HepG2 (cell line): ENCODE measurements around the gene TRMT1. TPM values are rescaled to one million over a fixed set of nuclear protein-coding genes. Genes with fewer than 3 reads are reported as not detected.

Source experiments
- BRCA1 ChIP-seq: sonication (generic); formaldehyde crosslinking; IDR thresholded peaks from 2 replicates; pipeline ENCODE4 v1.4.0; 2020; ENCODE audit warnings: missing genetic modification reagents
- HNF4G ChIP-seq, 2 experiments: sonication (generic) in 1 of 2; formaldehyde crosslinking in 1 of 2; IDR thresholded peaks; 2 replicates each; pipeline versions ENCODE4 v1.4.0 to v1.6.1; 2011 to 2020; ENCODE audit warnings: borderline replicate concordance in 2 of 2, low read depth in 2 of 2, mild to moderate bottlenecking in 2 of 2, low read length in 1 of 2, missing genetic modification reagents in 1 of 2, moderate library complexity in 1 of 2
- NFIC ChIP-seq: IDR thresholded peaks from 2 replicates; pipeline ENCODE4 v1.6.1; 2012; ENCODE audit warnings: mild to moderate bottlenecking, low read length, inconsistent platforms
- ZFP37 ChIP-seq: sonication (generic); formaldehyde crosslinking; IDR thresholded peaks from 2 replicates; pipeline ENCODE4 v1.4.0; 2020; ENCODE audit warnings: missing genetic modification reagents, borderline replicate concordance
- ZMYM4 ChIP-seq: sonication (generic); formaldehyde crosslinking; IDR thresholded peaks from 2 replicates; pipeline ENCODE4 v1.8.1; 2023; ENCODE audit warnings: mild to moderate bottlenecking, missing genetic modification reagents
- ZNF124 ChIP-seq: sonication (generic); formaldehyde crosslinking; IDR thresholded peaks from 2 replicates; pipeline ENCODE4 v1.4.0; 2020; ENCODE audit warnings: missing genetic modification reagents
- ZNF501 ChIP-seq: sonication (generic); formaldehyde crosslinking; IDR thresholded peaks from 2 replicates; pipeline ENCODE4 v1.5.1; 2020; ENCODE audit warnings: mild to moderate bottlenecking, moderate library complexity, missing genetic modification reagents
- polyA plus RNA-seq, 8 experiments: library from polyadenylated mRNA; depleted of rRNA in 3 of 8; stranded (reverse) in 7 of 8; unstranded in 1 of 8; fragments of >200 nt; fragmentation: Illumina TruSeq in 4 of 8; extraction: Trizol in 4 of 8; gene quantifications; 2 replicates each; pipeline versions ENCODE4 v1.2.1 to v1.2.3, GENCODE V29; 2011 to 2016; ENCODE audit warnings: low read depth in 4 of 8, missing spikeins in 1 of 8, mixed read lengths in 1 of 8; ENCODE audit not compliant: insufficient read depth in 1 of 8
- total RNA-seq, 5 experiments: library from RNA; depleted of rRNA; stranded (reverse); fragments of >200 nt; fragmentation: Illumina TruSeq; extraction: Trizol; gene quantifications; 2 replicates each; pipeline ENCODE4 v1.2.3, GENCODE V29; 2016; ENCODE audit warnings: low read depth in 1 of 5
- TF ChIP-seq, protein P1 (sequence below): sonication (generic); formaldehyde crosslinking; IDR thresholded peaks from 2 replicates; pipeline ENCODE4 v1.8.1; 2022; ENCODE audit warnings: low read depth, mild to moderate bottlenecking, missing genetic modification reagents
- TF ChIP-seq, protein P2 (sequence below): sonication (generic); formaldehyde crosslinking; conservative IDR thresholded peaks from 2 replicates; pipeline ENCODE4 v1.8.0; 2022; ENCODE audit warnings: mild to moderate bottlenecking, moderate library complexity, missing genetic modification reagents
- TF ChIP-seq, protein P3 (sequence below): IDR thresholded peaks from 2 replicates; pipeline ENCODE4 v1.6.1; 2016; ENCODE audit warnings: low read depth, missing genetic modification reagents, missing compliant biosample characterization
- TF ChIP-seq, protein P4 (sequence below): IDR thresholded peaks from 2 replicates; pipeline ENCODE4 v1.6.1; 2016; ENCODE audit warnings: control low read depth
- TF ChIP-seq, protein P5 (sequence below), 2 experiments: fragments of 450-650 bp in 1 of 2; sonication (generic) in 1 of 2; formaldehyde crosslinking; IDR thresholded peaks; 2 replicates each; pipeline versions ENCODE4 v1.5.0 to v1.8.0; 2020 to 2022; ENCODE audit warnings: mild to moderate bottlenecking in 1 of 2, missing genetic modification reagents in 1 of 2
- TF ChIP-seq, protein P6 (sequence below): sonication (generic); formaldehyde crosslinking; IDR thresholded peaks from 2 replicates; pipeline ENCODE4 v1.8.0; 2022; ENCODE audit warnings: low read depth, missing genetic modification reagents

Gene TRMT1
- total and polyA plus RNA-seq, 2 of the 13 experiments (the other 11 are each of a cell fraction or from before 2014, with no cell fraction given) = 35.5 to 44.1 TPM

DNA sequence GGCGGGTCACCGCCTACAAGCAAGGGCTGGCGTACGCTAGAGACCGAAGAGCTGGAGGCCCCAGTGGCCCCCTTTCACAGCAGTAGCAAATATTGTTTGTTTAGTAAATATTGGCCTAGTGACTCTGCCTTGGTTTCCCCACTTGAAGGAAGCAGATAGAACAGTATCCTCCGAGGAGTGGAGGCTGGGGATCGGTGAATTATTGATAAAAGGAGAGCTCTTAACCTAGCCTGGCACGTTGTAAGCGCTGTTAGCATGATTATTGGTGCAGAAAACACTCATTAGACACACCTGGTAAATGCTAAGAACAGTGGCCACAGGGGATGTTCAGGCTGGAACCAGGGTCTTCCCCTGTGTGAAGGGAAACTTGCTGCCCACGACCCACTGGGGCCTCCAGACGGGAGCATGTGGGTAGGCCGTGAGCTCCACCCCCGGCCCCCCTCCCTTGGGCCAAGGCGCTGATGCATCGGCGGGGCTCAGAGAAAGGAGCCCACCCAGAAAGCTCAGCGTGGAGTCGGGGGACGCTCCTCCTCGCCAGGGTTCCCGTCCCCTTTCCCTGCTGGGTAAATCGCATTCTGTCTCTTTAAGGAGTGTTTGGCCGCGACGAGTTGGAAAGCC is 35.9 kb upstream of the TRMT1 start (continued):
- TF ChIP-seq, protein P1, sequence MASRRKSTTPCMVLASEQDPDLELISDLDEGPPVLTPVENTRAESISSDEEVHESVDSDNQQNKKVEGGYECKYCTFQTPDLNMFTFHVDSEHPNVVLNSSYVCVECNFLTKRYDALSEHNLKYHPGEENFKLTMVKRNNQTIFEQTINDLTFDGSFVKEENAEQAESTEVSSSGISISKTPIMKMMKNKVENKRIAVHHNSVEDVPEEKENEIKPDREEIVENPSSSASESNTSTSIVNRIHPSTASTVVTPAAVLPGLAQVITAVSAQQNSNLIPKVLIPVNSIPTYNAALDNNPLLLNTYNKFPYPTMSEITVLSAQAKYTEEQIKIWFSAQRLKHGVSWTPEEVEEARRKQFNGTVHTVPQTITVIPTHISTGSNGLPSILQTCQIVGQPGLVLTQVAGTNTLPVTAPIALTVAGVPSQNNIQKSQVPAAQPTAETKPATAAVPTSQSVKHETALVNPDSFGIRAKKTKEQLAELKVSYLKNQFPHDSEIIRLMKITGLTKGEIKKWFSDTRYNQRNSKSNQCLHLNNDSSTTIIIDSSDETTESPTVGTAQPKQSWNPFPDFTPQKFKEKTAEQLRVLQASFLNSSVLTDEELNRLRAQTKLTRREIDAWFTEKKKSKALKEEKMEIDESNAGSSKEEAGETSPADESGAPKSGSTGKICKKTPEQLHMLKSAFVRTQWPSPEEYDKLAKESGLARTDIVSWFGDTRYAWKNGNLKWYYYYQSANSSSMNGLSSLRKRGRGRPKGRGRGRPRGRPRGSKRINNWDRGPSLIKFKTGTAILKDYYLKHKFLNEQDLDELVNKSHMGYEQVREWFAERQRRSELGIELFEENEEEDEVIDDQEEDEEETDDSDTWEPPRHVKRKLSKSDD (CRISPR knock-in tag) = peak; percentile 35; the same call in 1 of the 2 replicates
- TF ChIP-seq, protein P2, sequence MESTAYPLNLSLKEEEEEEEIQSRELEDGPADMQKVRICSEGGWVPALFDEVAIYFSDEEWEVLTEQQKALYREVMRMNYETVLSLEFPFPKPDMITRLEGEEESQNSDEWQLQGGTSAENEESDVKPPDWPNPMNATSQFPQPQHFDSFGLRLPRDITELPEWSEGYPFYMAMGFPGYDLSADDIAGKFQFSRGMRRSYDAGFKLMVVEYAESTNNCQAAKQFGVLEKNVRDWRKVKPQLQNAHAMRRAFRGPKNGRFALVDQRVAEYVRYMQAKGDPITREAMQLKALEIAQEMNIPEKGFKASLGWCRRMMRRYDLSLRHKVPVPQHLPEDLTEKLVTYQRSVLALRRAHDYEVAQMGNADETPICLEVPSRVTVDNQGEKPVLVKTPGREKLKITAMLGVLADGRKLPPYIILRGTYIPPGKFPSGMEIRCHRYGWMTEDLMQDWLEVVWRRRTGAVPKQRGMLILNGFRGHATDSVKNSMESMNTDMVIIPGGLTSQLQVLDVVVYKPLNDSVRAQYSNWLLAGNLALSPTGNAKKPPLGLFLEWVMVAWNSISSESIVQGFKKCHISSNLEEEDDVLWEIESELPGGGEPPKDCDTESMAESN (CRISPR knock-in tag) = no peak
- TF ChIP-seq ZMYM4 (CRISPR knock-in tag) (0 out of 2 replicates have a peak, but pooled peaks have one; percentile 13), ZFP37 (CRISPR knock-in tag) (no peak), BRCA1 (CRISPR knock-in tag) (no peak), HNF4G (IDR thresholded peaks at IDR 0.05; ENCODE audit: borderline replicate concordance, low read depth, low read length) (no peak), HNF4G (CRISPR knock-in tag; IDR thresholded peaks at IDR 0.05; ENCODE audit: borderline replicate concordance, low read depth) (no peak), ZNF124 (CRISPR knock-in tag) (no peak), NFIC (no peak), ZNF501 (CRISPR knock-in tag) (0 out of 2 replicates have a peak, but pooled peaks have one; percentile 49)
- TF ChIP-seq, protein P3, sequence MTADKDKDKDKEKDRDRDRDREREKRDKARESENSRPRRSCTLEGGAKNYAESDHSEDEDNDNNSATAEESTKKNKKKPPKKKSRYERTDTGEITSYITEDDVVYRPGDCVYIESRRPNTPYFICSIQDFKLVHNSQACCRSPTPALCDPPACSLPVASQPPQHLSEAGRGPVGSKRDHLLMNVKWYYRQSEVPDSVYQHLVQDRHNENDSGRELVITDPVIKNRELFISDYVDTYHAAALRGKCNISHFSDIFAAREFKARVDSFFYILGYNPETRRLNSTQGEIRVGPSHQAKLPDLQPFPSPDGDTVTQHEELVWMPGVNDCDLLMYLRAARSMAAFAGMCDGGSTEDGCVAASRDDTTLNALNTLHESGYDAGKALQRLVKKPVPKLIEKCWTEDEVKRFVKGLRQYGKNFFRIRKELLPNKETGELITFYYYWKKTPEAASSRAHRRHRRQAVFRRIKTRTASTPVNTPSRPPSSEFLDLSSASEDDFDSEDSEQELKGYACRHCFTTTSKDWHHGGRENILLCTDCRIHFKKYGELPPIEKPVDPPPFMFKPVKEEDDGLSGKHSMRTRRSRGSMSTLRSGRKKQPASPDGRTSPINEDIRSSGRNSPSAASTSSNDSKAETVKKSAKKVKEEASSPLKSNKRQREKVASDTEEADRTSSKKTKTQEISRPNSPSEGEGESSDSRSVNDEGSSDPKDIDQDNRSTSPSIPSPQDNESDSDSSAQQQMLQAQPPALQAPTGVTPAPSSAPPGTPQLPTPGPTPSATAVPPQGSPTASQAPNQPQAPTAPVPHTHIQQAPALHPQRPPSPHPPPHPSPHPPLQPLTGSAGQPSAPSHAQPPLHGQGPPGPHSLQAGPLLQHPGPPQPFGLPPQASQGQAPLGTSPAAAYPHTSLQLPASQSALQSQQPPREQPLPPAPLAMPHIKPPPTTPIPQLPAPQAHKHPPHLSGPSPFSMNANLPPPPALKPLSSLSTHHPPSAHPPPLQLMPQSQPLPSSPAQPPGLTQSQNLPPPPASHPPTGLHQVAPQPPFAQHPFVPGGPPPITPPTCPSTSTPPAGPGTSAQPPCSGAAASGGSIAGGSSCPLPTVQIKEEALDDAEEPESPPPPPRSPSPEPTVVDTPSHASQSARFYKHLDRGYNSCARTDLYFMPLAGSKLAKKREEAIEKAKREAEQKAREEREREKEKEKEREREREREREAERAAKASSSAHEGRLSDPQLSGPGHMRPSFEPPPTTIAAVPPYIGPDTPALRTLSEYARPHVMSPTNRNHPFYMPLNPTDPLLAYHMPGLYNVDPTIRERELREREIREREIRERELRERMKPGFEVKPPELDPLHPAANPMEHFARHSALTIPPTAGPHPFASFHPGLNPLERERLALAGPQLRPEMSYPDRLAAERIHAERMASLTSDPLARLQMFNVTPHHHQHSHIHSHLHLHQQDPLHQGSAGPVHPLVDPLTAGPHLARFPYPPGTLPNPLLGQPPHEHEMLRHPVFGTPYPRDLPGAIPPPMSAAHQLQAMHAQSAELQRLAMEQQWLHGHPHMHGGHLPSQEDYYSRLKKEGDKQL (CRISPR knock-in tag) = no peak
- TF ChIP-seq, protein P4, sequence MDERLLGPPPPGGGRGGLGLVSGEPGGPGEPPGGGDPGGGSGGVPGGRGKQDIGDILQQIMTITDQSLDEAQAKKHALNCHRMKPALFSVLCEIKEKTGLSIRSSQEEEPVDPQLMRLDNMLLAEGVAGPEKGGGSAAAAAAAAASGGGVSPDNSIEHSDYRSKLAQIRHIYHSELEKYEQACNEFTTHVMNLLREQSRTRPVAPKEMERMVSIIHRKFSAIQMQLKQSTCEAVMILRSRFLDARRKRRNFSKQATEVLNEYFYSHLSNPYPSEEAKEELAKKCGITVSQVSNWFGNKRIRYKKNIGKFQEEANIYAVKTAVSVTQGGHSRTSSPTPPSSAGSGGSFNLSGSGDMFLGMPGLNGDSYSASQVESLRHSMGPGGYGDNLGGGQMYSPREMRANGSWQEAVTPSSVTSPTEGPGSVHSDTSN (CRISPR knock-in tag) = no peak
- TF ChIP-seq, protein P5, sequence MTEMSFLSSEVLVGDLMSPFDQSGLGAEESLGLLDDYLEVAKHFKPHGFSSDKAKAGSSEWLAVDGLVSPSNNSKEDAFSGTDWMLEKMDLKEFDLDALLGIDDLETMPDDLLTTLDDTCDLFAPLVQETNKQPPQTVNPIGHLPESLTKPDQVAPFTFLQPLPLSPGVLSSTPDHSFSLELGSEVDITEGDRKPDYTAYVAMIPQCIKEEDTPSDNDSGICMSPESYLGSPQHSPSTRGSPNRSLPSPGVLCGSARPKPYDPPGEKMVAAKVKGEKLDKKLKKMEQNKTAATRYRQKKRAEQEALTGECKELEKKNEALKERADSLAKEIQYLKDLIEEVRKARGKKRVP (CRISPR knock-in tag; IDR thresholded peaks at IDR 0.05) = peak in 1 of 2 experiments; percentile 20; a peak in 1 of 4 replicates
- TF ChIP-seq, protein P6, sequence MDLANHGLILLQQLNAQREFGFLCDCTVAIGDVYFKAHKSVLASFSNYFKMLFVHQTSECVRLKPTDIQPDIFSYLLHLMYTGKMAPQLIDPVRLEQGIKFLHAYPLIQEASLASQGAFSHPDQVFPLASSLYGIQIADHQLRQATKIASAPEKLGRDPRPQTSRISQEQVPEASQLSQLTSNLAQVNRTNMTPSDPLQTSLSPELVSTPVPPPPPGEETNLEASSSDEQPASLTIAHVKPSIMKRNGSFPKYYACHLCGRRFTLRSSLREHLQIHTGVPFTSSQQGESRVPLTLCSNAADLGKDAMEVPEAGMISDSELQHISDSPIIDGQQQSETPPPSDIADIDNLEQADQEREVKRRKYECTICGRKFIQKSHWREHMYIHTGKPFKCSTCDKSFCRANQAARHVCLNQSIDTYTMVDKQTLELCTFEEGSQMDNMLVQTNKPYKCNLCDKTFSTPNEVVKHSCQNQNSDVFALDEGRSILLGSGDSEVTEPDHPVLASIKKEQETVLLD = 0 out of 2 replicates have a peak, but pooled peaks have one; percentile 1
